Calu3 (cell line): ENCODE results near the gene S100A16. TPM values are rescaled to one million over a fixed set of nuclear protein-coding genes. Genes with fewer than 3 reads are reported as not detected.
"Not testable (repeated sequence)": the region's sequence is repeated elsewhere in the genome, so short reads cannot be mapped to it uniquely, and the experiment has no call there.

Source experiments
- BruUV-seq: library from RNA; stranded (reverse); fragments of 400-500 nt; replicated peaks from 2 replicates; lab custom pipeline; 2021; lab: Mats Ljungman, UMichigan
- CTCF ChIA-PET: fragments of 300-600 bp; sonication (Branson Sonifier 250); formaldehyde crosslinking; loops from one replicate; lab custom pipeline; 2022; ENCODE audit warnings: antibody characterized with exemption; lab: Charles Lee
- DNase-seq: peaks from one replicate; pipeline ENCODE4 v3.0.0; 2022
- H3K27ac Mint-ChIP-seq: one replicate; pipeline ENCODE4 v1.8.0; 2022; ENCODE audit warnings: mixed read lengths; ENCODE audit not compliant: unreplicated experiment
- H3K27me3 Mint-ChIP-seq: one replicate; pipeline ENCODE4 v1.8.0; 2022; ENCODE audit warnings: mixed read lengths; ENCODE audit not compliant: unreplicated experiment
- H3K36me3 Mint-ChIP-seq: one replicate; pipeline ENCODE4 v1.8.0; 2022; ENCODE audit warnings: mild to moderate bottlenecking, moderate library complexity, mixed read lengths; ENCODE audit not compliant: insufficient read depth, unreplicated experiment
- H3K4me1 Mint-ChIP-seq: one replicate; pipeline ENCODE4 v1.8.0; 2022; ENCODE audit warnings: mild to moderate bottlenecking, low read depth, mixed read lengths; ENCODE audit not compliant: unreplicated experiment
- H3K4me3 Mint-ChIP-seq: one replicate; pipeline ENCODE4 v1.8.0; 2022; ENCODE audit warnings: mild to moderate bottlenecking, low read depth, moderate library complexity, mixed read lengths; ENCODE audit not compliant: unreplicated experiment
- H3K9me3 Mint-ChIP-seq: one replicate; pipeline ENCODE4 v1.8.0; 2022; ENCODE audit warnings: low read depth, mixed read lengths; ENCODE audit not compliant: unreplicated experiment
- CTCF ChIP-seq: fragments of 200-600 bp; IDR thresholded peaks from one replicate; pipeline ENCODE4 v1.8.0; 2022; ENCODE audit warnings: antibody characterized with exemption; ENCODE audit not compliant: unreplicated experiment
- intact Hi-C: fragments of 100-400 bp; cut with micrococcal nuclease; formaldehyde crosslinking; loops from one replicate; pipeline ENCODE4 v1.10.0; 2022; ENCODE audit not compliant: unreplicated experiment
- total RNA-seq: library from RNA; stranded (reverse); gene quantifications from 2 replicates; pipeline ENCODE4 v1.2.3, GENCODE V29; 2022

The S100A16 gene
- total RNA-seq, 1 experiment from 2014 or later = 247 TPM

GRCh38 chr1:153566414-153567371 is 46.2 kb downstream of the S100A16 start:
- Mint-ChIP-seq H3K36me3 (peaks cover 46% of the 10 kb centered on the region), H3K27ac (peak overlapping the region; percentile 96), H3K9me3 (no peaks in the 10 kb centered on the region), H3K4me3 (peak overlapping the region; percentile 36), H3K27me3 (no peaks in the 10 kb centered on the region), H3K4me1 (peaks cover 63% of the 10 kb centered on the region)
- no peak for TF ChIP-seq CTCF
- DNase-seq = peak; percentile 100
- intact Hi-C loops = loop anchor here (5.0 kb wide), 1 partner anchor 214 kb away; no protein-coding TSS in a partner anchor
- TSS peak; percentile 83 for BruUV-seq
- CTCF ChIA-PET = interaction anchor here (0.6 to 2.1 kb wide), 16 partner anchors 11 to 106 kb away, joined by 3 to 61 read pairs (median 6); partner anchors contain the start of genes CHTOP, S100A13, S100A16 and S100A4

DNA sequence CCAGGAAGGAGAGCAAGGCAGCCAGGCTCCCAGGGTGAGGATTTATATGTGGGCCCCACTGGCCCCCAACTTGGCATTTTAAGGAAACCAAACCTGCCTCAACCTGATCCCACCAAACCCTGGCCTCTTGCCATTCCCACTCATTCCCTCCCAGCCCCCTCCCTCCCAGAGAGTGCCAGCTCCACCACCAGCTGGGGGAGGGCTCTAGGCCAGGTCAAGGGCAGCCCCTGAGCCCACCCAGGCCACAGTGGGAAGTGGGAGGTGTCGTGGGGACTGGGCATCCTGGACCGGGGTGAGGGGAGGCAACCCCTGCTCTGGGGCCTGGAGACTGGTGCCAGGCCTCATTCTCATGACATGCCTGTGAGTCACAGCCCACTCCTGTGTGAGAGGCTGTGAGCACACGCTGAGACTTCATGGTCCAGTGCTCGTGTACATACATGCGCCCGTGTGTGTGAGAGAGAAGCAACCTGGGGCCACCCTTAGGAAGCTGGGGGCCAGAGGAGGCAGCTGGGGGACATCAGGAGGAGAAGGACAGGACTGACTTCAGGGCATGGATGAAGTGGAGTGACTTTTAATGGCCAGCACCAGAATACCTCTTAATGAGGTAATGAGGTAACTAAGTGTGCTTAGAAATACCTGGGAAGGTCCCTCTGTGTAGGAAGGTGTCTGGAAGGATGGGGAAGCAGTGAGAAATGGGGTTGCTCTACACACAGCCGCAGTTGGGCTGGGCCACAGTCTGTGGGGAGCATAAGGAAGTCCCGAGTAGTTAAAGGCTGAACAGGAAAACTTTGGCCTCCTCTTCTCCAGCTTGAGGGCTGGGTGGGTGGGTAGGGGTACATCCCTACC is 47.2 kb downstream of the S100A16 start, which contains the start of gene S100A2:
Gene S100A2 (minus strand): TSS at position 316 of the 846 bp plus-strand sequence. CDS start 1,967 bp downstream, outside the sequence.
- intact Hi-C loops = loop anchor here (5.0 kb wide), 1 partner anchor 213 kb away; no protein-coding TSS in a partner anchor
- H3K4me1 Mint-ChIP-seq = peaks cover 59% of the 10 kb centered on the region
- H3K4me3 Mint-ChIP-seq = peak within 1 kb of the TSS; percentile 36

GRCh38 chr1:153563991-153564390 is 48.9 kb downstream of the S100A16 start:
- Mint-ChIP-seq H3K27me3 (no peaks in the 10 kb centered on the region), H3K9me3 (no peaks in the 10 kb centered on the region), H3K27ac (peak overlapping the region; percentile 28), H3K4me1 (peaks cover 41% of the 10 kb centered on the region), H3K4me3 (no peak overlapping the region), H3K36me3 (peaks cover 39% of the 10 kb centered on the region)
- no peak for TF ChIP-seq CTCF
- no peak for DNase-seq
- intact Hi-C loops = no loop called here
- BruUV-seq = no TSS peak
- CTCF ChIA-PET = interaction anchor here (1.5 kb wide), 1 partner anchor 27 kb away, joined by 3 read pairs; no protein-coding TSS in a partner anchor

More for the DNA sequence above, 47.2 kb downstream of the S100A16 start, which contains the start of gene S100A2:
- BruUV-seq = TSS peak; percentile 16
- Mint-ChIP-seq H3K36me3 (peaks cover 44% of the 10 kb centered on the region), H3K27ac (peak within 1 kb of the TSS; percentile 96), H3K9me3 (no peaks in the 10 kb centered on the region), H3K27me3 (no peaks in the 10 kb centered on the region)
- CTCF ChIA-PET = interaction anchor here (0.6 to 2.1 kb wide), 16 partner anchors 10 to 107 kb away, joined by 3 to 61 read pairs (median 6); partner anchors contain the start of genes CHTOP, S100A13, S100A16 and S100A4
- no peak for TF ChIP-seq CTCF
- DNase-seq = peak; percentile 63

DNA sequence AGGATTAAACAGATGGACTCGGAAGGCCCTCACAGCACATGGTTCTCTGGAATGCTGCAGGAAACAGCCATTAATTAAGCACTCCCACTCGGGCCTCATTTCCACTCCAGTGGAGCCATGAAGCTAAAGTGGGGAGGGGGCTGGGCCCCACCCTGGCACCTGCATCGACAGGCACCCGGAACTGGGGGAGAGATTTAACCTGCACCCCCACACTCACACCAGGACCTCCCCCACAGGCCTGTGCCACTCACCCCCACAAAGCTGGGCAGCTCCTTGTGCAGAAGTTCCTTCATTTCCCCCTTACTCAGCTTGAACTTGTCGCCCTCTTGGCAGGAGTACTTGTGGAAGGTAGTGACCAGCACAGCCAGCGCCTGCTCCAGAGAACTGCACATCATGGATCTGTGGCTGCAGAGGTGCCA is 49.4 kb downstream of the S100A16 start:
- H3K4me1 Mint-ChIP-seq = peaks cover 36% of the 10 kb centered on the region
- no peak for DNase-seq

DNA sequence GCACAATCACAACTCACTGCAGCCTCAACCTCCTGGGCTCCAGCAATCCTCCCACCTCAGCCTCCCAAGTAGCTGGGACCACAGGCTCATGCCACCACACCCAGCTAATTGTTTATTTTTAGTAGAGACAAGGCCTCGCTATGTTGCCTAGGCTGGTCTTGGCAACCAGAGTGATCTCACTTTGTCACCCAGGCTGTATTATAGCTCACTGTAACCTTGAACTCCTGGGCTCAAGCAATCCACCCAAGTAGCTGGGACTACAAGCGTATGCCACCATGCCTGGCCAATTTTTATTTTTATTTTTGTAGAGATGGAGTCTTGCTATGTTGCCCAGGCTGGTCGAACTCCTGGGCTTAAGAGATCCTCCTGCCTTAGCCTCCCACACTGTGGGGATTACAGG is 50.9 kb downstream of the S100A16 start:
- H3K4me3 Mint-ChIP-seq, H3K9me3 Mint-ChIP-seq, BruUV-seq, intact Hi-C loops, H3K27me3 Mint-ChIP-seq, H3K27ac Mint-ChIP-seq, DNase-seq: not testable (repeated sequence)
- CTCF ChIA-PET = interaction anchor here (1.1 to 1.6 kb wide), 3 partner anchors 10 to 30 kb away, joined by 3 read pairs; no protein-coding TSS in a partner anchor
- Mint-ChIP-seq H3K4me1 (peaks cover 21% of the 10 kb centered on the region), H3K36me3 (peaks cover 20% of the 10 kb centered on the region)

More for the DNA sequence above, 49.4 kb downstream of the S100A16 start:
- Mint-ChIP-seq H3K36me3 (peaks cover 35% of the 10 kb centered on the region), H3K9me3 (no peaks in the 10 kb centered on the region), H3K27me3 (no peaks in the 10 kb centered on the region), H3K4me3 (no peak overlapping the region), H3K27ac (no peak overlapping the region)
- BruUV-seq = no TSS peak
- TF ChIP-seq CTCF = no peak
- intact Hi-C loops = no loop called here
- CTCF ChIA-PET = interaction anchor here (0.7 to 1.5 kb wide), 2 partner anchors 27 to 403 kb away, joined by 3 read pairs; no protein-coding TSS in a partner anchor
